HG03280 (cell line): ENCODE results near the gene FHDC1.

ENCODE experiments used
- ATAC-seq: cut with Tn5 transposase; IDR thresholded peaks from one replicate; pipeline ENCODE4 v1.9.1; 2021; ENCODE audit warnings: mild to moderate bottlenecking, moderate library complexity; ENCODE audit not compliant: unreplicated experiment

The FHDC1 gene

DNA sequence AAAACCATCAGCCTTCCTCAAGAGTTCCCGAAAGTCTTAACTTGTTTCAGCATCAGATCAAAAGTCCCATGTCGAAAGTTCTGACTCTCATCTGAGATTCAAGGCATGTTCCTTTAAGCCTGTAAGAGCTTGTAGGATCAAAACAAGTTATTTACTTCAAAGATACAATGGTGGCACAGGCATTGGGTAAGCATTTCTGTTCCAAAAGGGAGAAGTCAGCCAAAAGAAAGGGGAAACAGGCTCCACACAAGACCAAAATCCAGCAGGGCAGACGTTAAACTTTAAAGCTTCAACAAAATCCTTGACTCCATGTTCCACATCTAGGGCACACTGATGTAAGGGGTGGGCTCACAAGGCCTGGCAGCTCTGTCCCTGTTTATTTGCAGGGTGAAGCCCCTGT lies 91.7 kb downstream of the FHDC1 start:
- no peak for ATAC-seq

- ATAC-seq = no peak
These were observed 92.4 kb downstream of the FHDC1 start for GRCh38 chr4:153028535-153028934.
